Esophagus squamous epithelium (tissue), 5 donors: ENCODE measurements around the gene PPM1D. TPM values are rescaled to one million over a fixed set of nuclear protein-coding genes. Genes with fewer than 3 reads are reported as not detected.
"Not testable (repeated sequence)": the region's sequence is repeated elsewhere in the genome, so short reads cannot be mapped to it uniquely, and the experiment has no call there.

Experiments
- DNase-seq: peaks from one replicate; lab custom pipeline; 2025; lab: John Stamatoyannopoulos, UW
- H3K27ac ChIP-seq, 4 donors: fragments of 200-600 bp; sonication (generic); one replicate each; pipeline ENCODE4 v1.5.1; 2016 to 2019; ENCODE audit warnings: mild to moderate bottlenecking in 1 of 4
- H3K27me3 ChIP-seq, 4 donors: fragments of 200-600 bp; sonication (generic); 1 replicate in 3 of 4; 2 replicates in 1 of 4; pipeline versions ENCODE4 v1.5.1 to v1.6.0; 2017 to 2021; ENCODE audit warnings: antibody characterized with exemption in 1 of 4
- H3K36me3 ChIP-seq, 3 donors: fragments of 200-600 bp; sonication (generic); one replicate each; pipeline ENCODE4 v1.5.1; 2016 to 2019
- H3K4me1 ChIP-seq, 3 donors: fragments of 200-600 bp; sonication (generic); one replicate each; pipeline ENCODE4 v1.5.1; 2017 to 2019
- H3K4me3 ChIP-seq, 4 donors: fragments of 200-600 bp; sonication (generic); 1 replicate in 3 of 4; 2 replicates in 1 of 4; pipeline ENCODE4 v1.5.1; 2016 to 2019; ENCODE audit warnings: mild to moderate bottlenecking in 2 of 4, moderate library complexity in 1 of 4
- H3K9me3 ChIP-seq, 3 donors: fragments of 200-600 bp; sonication (generic); one replicate each; pipeline ENCODE4 v1.5.1; 2016 to 2019
- CTCF ChIP-seq, 6 experiments: fragments of 450-650 bp in 4 of 6; fragments of 200-600 bp in 2 of 6; sonication (generic) in 2 of 6; IDR thresholded peaks; one replicate each; pipeline ENCODE4 v1.5.1; 2016 to 2019; ENCODE audit warnings: antibody characterized with exemption in 6 of 6, mild to moderate bottlenecking in 4 of 6, moderate library complexity in 4 of 6
- POLR2A ChIP-seq, 4 donors: fragments of 450-650 bp; IDR thresholded peaks; one replicate each; pipeline ENCODE4 v1.6.1; 2017; ENCODE audit warnings: antibody characterized with exemption in 4 of 4, mild to moderate bottlenecking in 4 of 4, moderate library complexity in 3 of 4
- WGBS, 2 donors: methylation state at CpG; one replicate each; pipeline ENCODE4 v1.1.5; 2018; 5-methylcytosine and 5-hydroxymethylcytosine counted together
- intact Hi-C: fragments of 100-400 bp; cut with DNase I; formaldehyde crosslinking; loops from one replicate; pipeline ENCODE4 v1.15.0; 2022
- total RNA-seq, 4 donors: library from RNA; depleted of rRNA; stranded (reverse); fragments of >200 nt; gene quantifications; one replicate each; pipeline ENCODE4 v1.1.0, GENCODE V29; 2016
- donor health status: DM: yes; HTN: yes; CAD: no.

Gene PPM1D
- total RNA-seq, 4 donors from 2014 or later: 6.6 to 11.3 (median 10.6) TPM

- WGBS, 2 donors: 91 to 95% methylated on average over 2 of the region's 2 CpGs
- TF ChIP-seq POLR2A (IDR thresholded peaks at IDR 0.05) (no peak), CTCF (IDR thresholded peaks at IDR 0.05) (no peak)
Observed at GRCh38 chr17:60661489-60661888, 61.5 kb downstream of the PPM1D start.

DNA sequence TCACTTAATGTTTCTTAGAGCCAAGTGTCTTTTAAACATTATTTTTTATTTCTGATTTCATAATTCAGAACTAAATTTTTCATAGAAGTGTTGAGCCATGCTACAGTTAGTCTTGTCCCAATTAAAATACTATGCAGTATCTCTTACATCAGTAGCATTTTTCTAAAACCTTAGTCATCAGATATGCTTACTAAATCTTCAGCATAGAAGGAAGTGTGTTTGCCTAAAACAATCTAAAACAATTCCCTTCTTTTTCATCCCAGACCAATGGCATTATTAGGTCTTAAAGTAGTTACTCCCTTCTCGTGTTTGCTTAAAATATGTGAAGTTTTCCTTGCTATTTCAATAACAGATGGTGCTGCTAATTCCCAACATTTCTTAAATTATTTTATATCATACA lies 64.0 kb downstream of the PPM1D start:
- intact Hi-C loops: no loop called here
- DNase-seq: no peak
- WGBS, 2 donors: 64 to 75% methylated on average over 1 of the region's 1 CpG
- Histone ChIP-seq H3K4me1 (no peaks in the 10 kb centered on the region), H3K36me3 (peaks cover 0 to 73% (median 0%) of the 10 kb centered on the region in 3 donors), H3K27me3 (no peaks in the 10 kb centered on the region), H3K9me3 (no peaks in the 10 kb centered on the region), H3K4me3 (no peak overlapping the region), H3K27ac (no peak overlapping the region)
- TF ChIP-seq POLR2A (IDR thresholded peaks at IDR 0.05) (no peak), CTCF (IDR thresholded peaks at IDR 0.05) (no peak)

More at GRCh38 chr17:60661489-60661888, 61.5 kb downstream of the PPM1D start:
- Histone ChIP-seq H3K36me3 (peaks cover 0 to 90% (median 0%) of the 10 kb centered on the region in 3 donors), H3K9me3 (no peaks in the 10 kb centered on the region), H3K4me1 (no peaks in the 10 kb centered on the region), H3K4me3 (no peak overlapping the region), H3K27ac (no peak overlapping the region), H3K27me3 (no peaks in the 10 kb centered on the region)
- intact Hi-C loops: no loop called here
- no peak for DNase-seq

- WGBS, 2 donors: 91 to 97% methylated on average over 5 of the region's 5 CpGs
- Histone ChIP-seq H3K36me3 (peaks cover 0 to 57% (median 0%) of the 10 kb centered on the region in 3 donors), H3K9me3 (no peaks in the 10 kb centered on the region), H3K27ac (no peak overlapping the region), H3K4me1 (no peaks in the 10 kb centered on the region), H3K27me3 (no peaks in the 10 kb centered on the region), H3K4me3 (no peak overlapping the region)
- intact Hi-C loops: no loop called here
- no peak for DNase-seq
- TF ChIP-seq CTCF (IDR thresholded peaks at IDR 0.05) (no peak), POLR2A (IDR thresholded peaks at IDR 0.05) (no peak)
Observed at GRCh38 chr17:60665602-60666001, 65.6 kb downstream of the PPM1D start.

DNA sequence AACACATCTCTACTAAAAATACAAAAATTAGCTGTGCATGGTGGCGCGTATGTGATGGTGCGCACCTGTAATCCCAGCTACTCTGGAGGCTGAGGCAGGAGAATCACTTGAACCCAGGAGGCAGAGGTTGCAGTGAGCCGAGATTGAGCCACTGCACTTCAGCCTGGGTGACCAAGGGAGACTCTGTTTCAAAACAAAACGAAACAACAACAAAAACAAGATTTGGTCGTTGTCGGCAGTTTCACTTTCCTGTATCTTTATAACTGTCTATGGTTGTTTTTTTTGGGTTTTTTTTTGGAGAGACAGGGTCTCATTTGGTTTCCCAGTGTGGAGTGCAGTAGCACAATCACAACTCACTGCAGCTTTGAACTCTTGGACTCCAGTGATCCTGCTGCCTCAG lies 68.7 kb downstream of the PPM1D start:
- intact Hi-C loops, H3K27ac ChIP-seq, H3K4me3 ChIP-seq, DNase-seq, H3K4me1 ChIP-seq, H3K27me3 ChIP-seq, H3K9me3 ChIP-seq: not testable (repeated sequence)
- WGBS, 2 donors: 83% methylated on average over 7 of the region's 7 CpGs
- H3K36me3 ChIP-seq: peaks cover 0 to 35% (median 0%) of the 10 kb centered on the region in 3 donors

DNA sequence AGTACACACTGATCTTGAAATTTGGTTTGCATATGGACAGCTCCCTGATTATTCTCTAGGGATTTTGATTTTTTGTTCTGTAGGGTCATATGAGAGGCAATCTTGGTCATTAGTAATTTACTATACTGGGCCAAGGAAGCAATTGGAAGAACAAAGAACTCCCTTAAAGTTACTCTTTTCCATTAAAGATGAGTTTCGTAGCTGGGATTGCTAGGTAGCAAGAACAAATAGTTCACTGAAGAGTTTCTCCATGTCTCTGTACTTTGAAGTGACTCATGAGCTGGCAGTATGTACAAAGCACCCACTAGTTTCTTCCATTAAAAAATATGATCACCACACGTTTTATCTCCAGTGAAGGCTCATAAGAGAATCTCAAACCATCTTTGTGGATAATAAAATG lies 71.5 kb downstream of the PPM1D start:
- peaks cover 0 to 9% (median 0%) of the 10 kb centered on the region in 3 donors for H3K36me3 ChIP-seq
- H3K4me3 ChIP-seq: no peak overlapping the region
- no peaks in the 10 kb centered on the region for H3K27me3 ChIP-seq
- DNase-seq: no peak
- 44 to 50% methylated on average over 2 of the region's 2 CpGs for WGBS, 2 donors
- intact Hi-C loops: no loop called here
- TF ChIP-seq CTCF (IDR thresholded peaks at IDR 0.05) (no peak), POLR2A (IDR thresholded peaks at IDR 0.05) (no peak)
- no peak overlapping the region for H3K27ac ChIP-seq
- peaks cover 0 to 2% (median 1%) of the 10 kb centered on the region in 3 donors for H3K4me1 ChIP-seq
- H3K9me3 ChIP-seq: no peaks in the 10 kb centered on the region

GRCh38 chr17:60674637-60675036 lies 74.6 kb downstream of the PPM1D start:
- H3K9me3 ChIP-seq, H3K4me3 ChIP-seq, DNase-seq, H3K27ac ChIP-seq, H3K27me3 ChIP-seq, H3K36me3 ChIP-seq, intact Hi-C loops: not testable (repeated sequence)
- 86 to 87% methylated on average over 6 to 7 of the region's 7 CpGs for WGBS, 2 donors
- peaks cover 11 to 20% (median 16%) of the 10 kb centered on the region in 3 donors for H3K4me1 ChIP-seq
